Sigmoid colon (tissue), 7 donors: ENCODE measurements around the gene RNF13. TPM values are rescaled to one million over a fixed set of nuclear protein-coding genes. Genes with fewer than 3 reads are reported as not detected.
A peak's percentile ranks its signal among the peaks of the same experiment; 100 is the strongest.

ENCODE experiments used
- DNase-seq: peaks from one replicate; pipeline ENCODE4 v3.0.0-alpha.2; 2019
- H3K27ac ChIP-seq, 4 donors: fragments of 200-600 bp; sonication (generic); one replicate each; pipeline ENCODE4 v1.5.1; 2016 to 2019; ENCODE audit warnings: mild to moderate bottlenecking in 1 of 4
- H3K27me3 ChIP-seq, 3 donors: fragments of 200-600 bp; sonication (generic); one replicate each; pipeline ENCODE4 v1.5.1; 2019; ENCODE audit warnings: mild to moderate bottlenecking in 1 of 3
- H3K36me3 ChIP-seq, 4 donors: fragments of 200-600 bp; sonication (generic); one replicate each; pipeline ENCODE4 v1.5.1; 2016 to 2019
- H3K4me1 ChIP-seq, 4 donors: fragments of 200-600 bp; sonication (generic); one replicate each; pipeline ENCODE4 v1.5.1; 2017 to 2019
- H3K4me3 ChIP-seq, 4 donors: fragments of 200-600 bp; sonication (generic); one replicate each; pipeline ENCODE4 v1.5.1; 2017 to 2019; ENCODE audit warnings: mild to moderate bottlenecking in 2 of 4, moderate library complexity in 1 of 4
- H3K9me3 ChIP-seq, 4 donors: fragments of 200-600 bp in 3 of 4; sonication (generic) in 3 of 4; one replicate each; pipeline versions ENCODE4 v1.5.1 to v1.6.1; 2013 to 2019
- EP300 ChIP-seq, 4 donors: sonication (generic); formaldehyde crosslinking; IDR thresholded peaks; one replicate each; pipeline ENCODE4 v1.6.1; 2017; ENCODE audit warnings: antibody characterized with exemption in 4 of 4
- POLR2A ChIP-seq, 2 donors: fragments of 450-650 bp; IDR thresholded peaks; one replicate each; pipeline ENCODE4 v1.6.1; 2016; ENCODE audit warnings: antibody characterized with exemption in 2 of 2, mild to moderate bottlenecking in 2 of 2, moderate library complexity in 2 of 2
- POLR2AphosphoS5 ChIP-seq, 4 donors: sonication (generic); formaldehyde crosslinking; IDR thresholded peaks; one replicate each; pipeline ENCODE4 v1.6.1; 2017; ENCODE audit warnings: antibody characterized with exemption in 4 of 4
- WGBS, 2 donors: extraction: QIAGEN DNeasy Blood & Tissue Kit; methylation state at CpG; one replicate each; pipeline ENCODE4 v1.1.7; 2013; 5-methylcytosine and 5-hydroxymethylcytosine counted together
- intact Hi-C: fragments of 100-400 bp; cut with DNase I; formaldehyde crosslinking; loops from one replicate; pipeline ENCODE4 v1.15.1; 2023
- polyA plus RNA-seq, 3 donors: library from polyadenylated mRNA; stranded (reverse); fragments of 200-250 nt; gene quantifications; one replicate each; pipeline ENCODE4 v1.2.3, GENCODE V29; 2013
- total RNA-seq, 4 donors: library from RNA; depleted of rRNA; stranded (reverse); fragments of >200 nt; gene quantifications; one replicate each; pipeline ENCODE4 v1.1.0, GENCODE V29; 2016
- TF ChIP-seq, protein P1 (sequence below), 4 experiments: fragments of 450-650 bp in 3 of 4; fragments of 200-600 bp in 1 of 4; IDR thresholded peaks; one replicate each; pipeline ENCODE4 v1.5.1; 2016 to 2019; ENCODE audit warnings: antibody characterized with exemption in 4 of 4, mild to moderate bottlenecking in 3 of 4, moderate library complexity in 2 of 4
- donor health status: healthy with polysubstance abuse.
- donor health status: Bipolar disorder and iron deficiency.
- donor health status: healthy.

The RNF13 gene
- total and polyA plus RNA-seq, 7 donors = 15.6 to 110 (median 78.3) TPM

DNA sequence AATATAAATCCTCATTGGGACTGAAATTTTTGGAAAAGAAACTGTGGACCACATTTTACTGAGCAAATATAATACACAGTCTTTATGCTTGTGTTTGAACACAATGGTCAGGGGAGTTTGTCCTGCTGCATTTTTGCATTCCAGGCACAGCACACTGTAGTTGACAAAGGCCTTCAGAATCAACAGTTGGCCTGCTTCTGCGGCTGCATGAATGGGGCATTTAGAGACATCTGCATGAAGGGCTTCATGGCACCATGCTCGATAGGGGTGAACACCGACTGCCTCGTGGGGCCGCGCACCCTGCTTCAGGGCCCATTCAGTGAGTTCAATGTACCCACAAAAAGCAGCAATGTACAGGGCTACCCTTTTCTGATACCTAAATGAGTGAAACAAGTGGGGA, 45.3 kb upstream of the RNF13 start:
- Histone ChIP-seq H3K9me3 (no peaks in the 10 kb centered on the region), H3K27ac (no peak overlapping the region), H3K36me3 (no peaks in the 10 kb centered on the region), H3K27me3 (peaks cover 0 to 5% (median 0%) of the 10 kb centered on the region in 3 donors), H3K4me1 (no peaks in the 10 kb centered on the region), H3K4me3 (no peak overlapping the region)
- DNase-seq = no peak
- WGBS, 2 donors = 87 to 94% methylated on average over 6 of the region's 6 CpGs
- TF ChIP-seq, protein P1, sequence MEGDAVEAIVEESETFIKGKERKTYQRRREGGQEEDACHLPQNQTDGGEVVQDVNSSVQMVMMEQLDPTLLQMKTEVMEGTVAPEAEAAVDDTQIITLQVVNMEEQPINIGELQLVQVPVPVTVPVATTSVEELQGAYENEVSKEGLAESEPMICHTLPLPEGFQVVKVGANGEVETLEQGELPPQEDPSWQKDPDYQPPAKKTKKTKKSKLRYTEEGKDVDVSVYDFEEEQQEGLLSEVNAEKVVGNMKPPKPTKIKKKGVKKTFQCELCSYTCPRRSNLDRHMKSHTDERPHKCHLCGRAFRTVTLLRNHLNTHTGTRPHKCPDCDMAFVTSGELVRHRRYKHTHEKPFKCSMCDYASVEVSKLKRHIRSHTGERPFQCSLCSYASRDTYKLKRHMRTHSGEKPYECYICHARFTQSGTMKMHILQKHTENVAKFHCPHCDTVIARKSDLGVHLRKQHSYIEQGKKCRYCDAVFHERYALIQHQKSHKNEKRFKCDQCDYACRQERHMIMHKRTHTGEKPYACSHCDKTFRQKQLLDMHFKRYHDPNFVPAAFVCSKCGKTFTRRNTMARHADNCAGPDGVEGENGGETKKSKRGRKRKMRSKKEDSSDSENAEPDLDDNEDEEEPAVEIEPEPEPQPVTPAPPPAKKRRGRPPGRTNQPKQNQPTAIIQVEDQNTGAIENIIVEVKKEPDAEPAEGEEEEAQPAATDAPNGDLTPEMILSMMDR (IDR thresholded peaks at IDR 0.05) = no peak
- TF ChIP-seq EP300 (IDR thresholded peaks at IDR 0.05) = no peak
- no peak for TF ChIP-seq POLR2A (IDR thresholded peaks at IDR 0.05)
- TF ChIP-seq POLR2AphosphoS5 (IDR thresholded peaks at IDR 0.05) = no peak
- intact Hi-C loops = loop anchor here (10.0 kb wide), 1 partner anchor 417 kb away; no protein-coding TSS in a partner anchor

- no peak for DNase-seq
- intact Hi-C loops = loop anchor here (10.0 kb wide), 1 partner anchor 416 kb away; no protein-coding TSS in a partner anchor
- no peak for TF ChIP-seq EP300 (IDR thresholded peaks at IDR 0.05)
- no peak for TF ChIP-seq POLR2AphosphoS5 (IDR thresholded peaks at IDR 0.05)
- TF ChIP-seq, protein P1 (IDR thresholded peaks at IDR 0.05) = no peak
- no peak for TF ChIP-seq POLR2A (IDR thresholded peaks at IDR 0.05)
- 85 to 93% methylated on average over 6 of the region's 6 CpGs for WGBS, 2 donors
- H3K27me3 ChIP-seq = peaks cover 0 to 2% (median 0%) of the 10 kb centered on the region in 3 donors
- no peaks in the 10 kb centered on the region for H3K4me1 ChIP-seq
- no peaks in the 10 kb centered on the region for H3K36me3 ChIP-seq
- no peaks in the 10 kb centered on the region for H3K9me3 ChIP-seq
- no peak overlapping the region for H3K4me3 ChIP-seq
- no peak overlapping the region for H3K27ac ChIP-seq
Measured at GRCh38 chr3:149768704-149769103, 44.3 kb upstream of the RNF13 start.

DNA sequence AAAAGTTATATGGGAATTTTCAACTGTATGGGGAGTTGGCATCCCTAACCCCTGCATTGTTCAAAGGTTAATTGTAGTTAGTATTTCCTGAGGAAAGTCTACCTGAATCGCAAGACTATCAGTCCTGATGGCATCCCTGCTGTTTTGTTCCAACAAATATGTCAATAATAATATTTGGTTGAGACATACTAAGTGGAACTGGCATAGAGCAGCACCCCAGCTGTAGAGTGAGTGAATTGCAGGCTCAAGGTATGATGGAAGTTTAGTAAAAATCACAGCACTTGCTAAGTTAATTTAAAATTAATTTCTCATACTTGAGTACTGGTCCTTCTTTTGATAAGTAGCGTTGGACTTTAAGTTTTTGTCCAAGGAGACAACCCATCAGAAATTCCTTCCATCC, 42.8 kb upstream of the RNF13 start:
- DNase-seq = no peak
- H3K27ac ChIP-seq = no peak overlapping the region
- WGBS, 2 donors = 67 to 86% methylated on average over 2 of the region's 2 CpGs
- H3K4me1 ChIP-seq = no peaks in the 10 kb centered on the region
- no peaks in the 10 kb centered on the region for H3K27me3 ChIP-seq
- no peak for TF ChIP-seq POLR2A (IDR thresholded peaks at IDR 0.05)
- no peak for TF ChIP-seq EP300 (IDR thresholded peaks at IDR 0.05)
- TF ChIP-seq, protein P1 (IDR thresholded peaks at IDR 0.05) = no peak
- no peak for TF ChIP-seq POLR2AphosphoS5 (IDR thresholded peaks at IDR 0.05)
- intact Hi-C loops = loop anchor here (2.0 to 5.0 kb wide), 3 partner anchors 37 to 275 kb away; no protein-coding TSS in a partner anchor
- H3K36me3 ChIP-seq = no peaks in the 10 kb centered on the region
- H3K4me3 ChIP-seq = no peak overlapping the region
- no peaks in the 10 kb centered on the region for H3K9me3 ChIP-seq

- H3K27me3 ChIP-seq = no peaks in the 10 kb centered on the region
- TF ChIP-seq, protein P1 (IDR thresholded peaks at IDR 0.05) = peak; percentile 36 to 70 (median 64)
- TF ChIP-seq POLR2AphosphoS5 (IDR thresholded peaks at IDR 0.05) = no peak
- TF ChIP-seq EP300 (IDR thresholded peaks at IDR 0.05) = no peak
- no peak for TF ChIP-seq POLR2A (IDR thresholded peaks at IDR 0.05)
- DNase-seq = peak; percentile 65
- no peaks in the 10 kb centered on the region for H3K36me3 ChIP-seq
- intact Hi-C loops = loop anchor here (2.0 to 5.0 kb wide), 3 partner anchors 36 to 277 kb away; no protein-coding TSS in a partner anchor
- no peak overlapping the region for H3K27ac ChIP-seq
- H3K4me3 ChIP-seq = no peak overlapping the region
- no peaks in the 10 kb centered on the region for H3K4me1 ChIP-seq
- WGBS, 2 donors = 55 to 65% methylated on average over 8 of the region's 8 CpGs
- H3K9me3 ChIP-seq = no peaks in the 10 kb centered on the region
Measured at GRCh38 chr3:149771652-149772271, 41.3 kb upstream of the RNF13 start.
